ENCODE measurements around the gene PPIAL4G.
"Not testable (repeated sequence)": the region's sequence is repeated elsewhere in the genome, so short reads cannot be mapped to it uniquely, and the experiment has no call there.

DNA sequence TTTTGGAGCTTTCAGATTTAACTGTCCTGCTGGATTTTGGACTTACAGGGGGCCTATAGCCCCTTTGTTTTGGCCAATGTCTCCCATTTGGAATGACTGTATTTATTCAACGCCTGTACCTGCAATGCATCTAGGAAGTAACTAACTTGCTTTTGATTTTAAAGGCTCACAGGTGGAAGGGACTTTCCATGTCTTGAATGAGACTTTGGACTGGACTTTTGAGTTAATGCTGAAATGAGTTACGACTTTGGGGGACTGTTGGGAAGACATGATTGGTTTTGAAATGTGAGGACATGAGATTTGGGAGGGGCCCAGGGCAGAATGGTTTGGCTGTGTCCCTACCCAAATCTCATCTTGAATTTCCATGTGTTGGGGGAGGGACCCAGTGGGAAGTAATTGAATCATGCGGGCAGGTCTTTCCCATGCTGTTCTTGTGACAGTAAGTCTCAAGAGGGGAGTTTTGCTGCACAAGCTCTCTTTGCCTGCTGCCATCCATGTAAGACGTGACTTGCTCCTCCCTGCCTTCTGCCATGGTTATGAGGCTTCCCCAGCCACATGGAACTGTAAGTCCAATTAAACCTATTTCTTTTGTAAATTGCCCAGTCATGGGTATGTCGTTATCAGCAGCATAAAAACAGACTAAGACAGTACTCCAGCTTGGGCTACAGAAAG lies 43.3 kb downstream of the PPIAL4G start:
- TF ChIP-seq ESRRA (CRISPR knock-in tag; IDR thresholded peaks at IDR 0.05; ENCODE audit: borderline replicate concordance); TP53 (CRISPR knock-in tag; IDR thresholded peaks at IDR 0.05); CTCF (IDR thresholded peaks at IDR 0.05); TEAD4 (CRISPR knock-in tag; IDR thresholded peaks at IDR 0.05); IRF1 (CRISPR knock-in tag; IDR thresholded peaks at IDR 0.05); ZNF138 (CRISPR knock-in tag; conservative IDR thresholded peaks at IDR 0.05); ATF2 (CRISPR knock-in tag; IDR thresholded peaks at IDR 0.05; ENCODE audit: borderline replicate concordance, low read depth); ZNF423 (CRISPR knock-in tag; IDR thresholded peaks at IDR 0.05); ATF6 (CRISPR knock-in tag; IDR thresholded peaks at IDR 0.05); CREB1 (CRISPR knock-in tag; IDR thresholded peaks at IDR 0.05); HMGA2 (CRISPR knock-in tag; IDR thresholded peaks at IDR 0.05); FOXK1 (CRISPR knock-in tag; IDR thresholded peaks at IDR 0.05): not testable (repeated sequence)
- TF ChIP-seq, protein P1, sequence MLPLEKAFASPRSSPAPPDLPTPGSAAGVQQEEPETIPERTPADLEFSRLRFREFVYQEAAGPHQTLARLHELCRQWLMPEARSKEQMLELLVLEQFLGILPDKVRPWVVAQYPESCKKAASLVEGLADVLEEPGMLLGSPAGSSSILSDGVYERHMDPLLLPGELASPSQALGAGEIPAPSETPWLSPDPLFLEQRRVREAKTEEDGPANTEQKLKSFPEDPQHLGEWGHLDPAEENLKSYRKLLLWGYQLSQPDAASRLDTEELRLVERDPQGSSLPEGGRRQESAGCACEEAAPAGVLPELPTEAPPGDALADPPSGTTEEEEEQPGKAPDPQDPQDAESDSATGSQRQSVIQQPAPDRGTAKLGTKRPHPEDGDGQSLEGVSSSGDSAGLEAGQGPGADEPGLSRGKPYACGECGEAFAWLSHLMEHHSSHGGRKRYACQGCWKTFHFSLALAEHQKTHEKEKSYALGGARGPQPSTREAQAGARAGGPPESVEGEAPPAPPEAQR (CRISPR knock-in tag; IDR thresholded peaks at IDR 0.05), result not testable (repeated sequence)
- TF ChIP-seq, protein P2, sequence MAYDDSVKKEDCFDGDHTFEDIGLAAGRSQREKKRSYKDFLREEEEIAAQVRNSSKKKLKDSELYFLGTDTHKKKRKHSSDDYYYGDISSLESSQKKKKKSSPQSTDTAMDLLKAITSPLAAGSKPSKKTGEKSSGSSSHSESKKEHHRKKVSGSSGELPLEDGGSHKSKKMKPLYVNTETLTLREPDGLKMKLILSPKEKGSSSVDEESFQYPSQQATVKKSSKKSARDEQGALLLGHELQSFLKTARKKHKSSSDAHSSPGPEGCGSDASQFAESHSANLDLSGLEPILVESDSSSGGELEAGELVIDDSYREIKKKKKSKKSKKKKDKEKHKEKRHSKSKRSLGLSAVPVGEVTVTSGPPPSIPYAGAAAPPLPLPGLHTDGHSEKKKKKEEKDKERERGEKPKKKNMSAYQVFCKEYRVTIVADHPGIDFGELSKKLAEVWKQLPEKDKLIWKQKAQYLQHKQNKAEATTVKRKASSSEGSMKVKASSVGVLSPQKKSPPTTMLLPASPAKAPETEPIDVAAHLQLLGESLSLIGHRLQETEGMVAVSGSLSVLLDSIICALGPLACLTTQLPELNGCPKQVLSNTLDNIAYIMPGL (CRISPR knock-in tag; IDR thresholded peaks at IDR 0.05), result not testable (repeated sequence)

Measured in WTC11 (cell line).